BLaER1 (cell line): ENCODE results near the gene ZNF626.
"Not testable (repeated sequence)": the region's sequence is repeated elsewhere in the genome, so short reads cannot be mapped to it uniquely, and the experiment has no call there.

ENCODE experiments used
- H3K27ac ChIP-seq: shearing (Covaris generic); formaldehyde crosslinking; 2 replicates; pipeline ENCODE4 v1.8.1; 2022
- H3K27me3 ChIP-seq: shearing (Covaris generic); formaldehyde crosslinking; 2 replicates; pipeline ENCODE4 v1.8.1; 2022
- H3K36me3 ChIP-seq: shearing (Covaris generic); formaldehyde crosslinking; 2 replicates; pipeline ENCODE4 v1.8.1; 2022
- H3K4me1 ChIP-seq: shearing (Covaris generic); formaldehyde crosslinking; 2 replicates; pipeline ENCODE4 v1.8.1; 2022
- H3K4me2 ChIP-seq: shearing (Covaris generic); formaldehyde crosslinking; 2 replicates; pipeline ENCODE4 v1.8.1; 2022
- H3K4me3 ChIP-seq: shearing (Covaris generic); formaldehyde crosslinking; 2 replicates; pipeline ENCODE4 v1.8.1; 2022
- H3K9ac ChIP-seq: shearing (Covaris generic); formaldehyde crosslinking; 2 replicates; pipeline ENCODE4 v1.8.1; 2022
- H3K9me3 ChIP-seq: shearing (Covaris generic); formaldehyde crosslinking; 2 replicates; pipeline ENCODE4 v1.8.1; 2022
- H4K20me1 ChIP-seq: shearing (Covaris generic); formaldehyde crosslinking; 2 replicates; pipeline ENCODE4 v1.8.1; 2022
- Cebpa-rat ChIP-seq: shearing (Covaris generic); IDR thresholded peaks from 2 replicates; pipeline ENCODE4 v1.8.1; 2022

The ZNF626 gene

DNA sequence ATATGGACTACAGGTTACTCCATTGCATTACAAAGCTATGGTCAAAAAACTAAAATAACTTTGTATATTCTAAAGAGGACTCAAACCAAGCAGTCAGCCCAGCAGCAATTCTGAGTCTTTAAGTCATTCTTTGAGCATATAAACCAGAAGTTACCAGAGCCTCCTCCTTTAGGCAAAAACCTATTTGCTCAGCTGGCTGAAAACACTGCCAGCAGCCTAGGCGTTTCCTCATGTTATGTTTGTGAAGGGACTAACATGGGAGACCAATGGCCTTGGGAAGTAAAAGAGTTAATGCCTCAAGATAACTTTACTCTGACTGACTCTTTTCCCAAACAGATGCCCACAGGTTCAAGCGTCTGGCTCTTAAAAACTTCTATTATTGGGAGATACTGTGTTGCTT is 45.3 kb downstream of the ZNF626 start:
- no peak overlapping the region for H3K9ac ChIP-seq
- H3K4me1 ChIP-seq, result 0 out of 2 replicates have a peak, but pooled peaks cover 4% of the 10 kb centered on the region
- H3K4me3 ChIP-seq, result no peak overlapping the region
- H3K9me3 ChIP-seq, result peaks cover 25% of the 10 kb centered on the region
- no peaks in the 10 kb centered on the region for H4K20me1 ChIP-seq
- TF ChIP-seq Cebpa-rat, result no peak
- no peak overlapping the region for H3K27ac ChIP-seq
- H3K36me3 ChIP-seq, result peaks cover 6% of the 10 kb centered on the region; the same call in 1 of the 2 replicates
- H3K27me3 ChIP-seq, result no peaks in the 10 kb centered on the region
- no peak overlapping the region for H3K4me2 ChIP-seq

DNA sequence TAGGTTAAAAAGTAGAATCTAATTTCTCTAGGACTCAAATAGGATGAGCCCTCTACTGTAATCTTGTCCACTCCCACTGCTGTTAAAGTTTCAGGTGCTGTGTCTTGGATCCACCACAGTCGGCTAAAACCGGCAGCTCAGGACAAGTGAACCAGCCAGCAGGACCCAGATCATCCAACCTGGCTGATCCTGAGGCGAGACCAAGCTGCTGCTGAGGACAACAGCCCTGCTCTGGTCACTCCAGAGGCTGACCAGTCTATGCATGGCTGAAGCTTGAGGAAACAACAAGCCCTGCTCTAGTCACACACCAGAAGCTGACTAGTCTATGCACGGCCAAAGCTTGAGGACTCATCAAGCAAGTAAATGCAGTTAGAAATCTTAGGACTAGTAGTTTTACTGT is 46.4 kb downstream of the ZNF626 start:
- H3K9ac ChIP-seq, H3K36me3 ChIP-seq, H3K4me1 ChIP-seq, H4K20me1 ChIP-seq, H3K4me3 ChIP-seq, H3K27ac ChIP-seq, H3K4me2 ChIP-seq, H3K27me3 ChIP-seq: not testable (repeated sequence)
- peaks cover 17% of the 10 kb centered on the region for H3K9me3 ChIP-seq

DNA sequence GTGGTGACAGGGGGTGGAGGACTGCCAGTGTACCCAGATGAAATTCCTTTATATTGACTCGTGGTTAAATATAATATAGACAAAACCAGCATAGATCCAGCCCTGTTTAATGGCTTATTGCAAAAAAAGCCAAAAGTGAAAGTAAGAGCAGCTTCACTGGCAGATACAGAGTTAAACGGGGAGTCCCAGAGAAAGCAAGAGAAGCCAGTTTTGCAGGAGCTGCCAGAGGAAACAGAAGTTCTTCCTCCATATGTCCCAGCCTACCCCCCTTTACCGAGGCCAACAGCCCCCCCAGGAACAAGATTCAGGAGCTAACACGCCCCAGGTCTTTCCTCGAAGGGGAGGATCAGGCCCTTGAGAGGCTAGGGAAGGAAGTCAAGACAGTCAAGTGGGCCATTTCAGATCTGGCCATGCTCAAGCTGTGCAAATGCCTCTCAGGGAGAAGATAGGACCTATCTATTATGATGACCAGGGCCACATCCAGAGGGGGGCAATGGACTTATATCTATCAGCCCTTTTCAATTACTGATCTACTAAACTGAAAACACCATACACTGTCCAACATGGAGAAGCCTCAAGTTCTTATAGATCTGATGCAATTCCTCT is 48.6 kb downstream of the ZNF626 start:
- Histone ChIP-seq H3K9ac (no peak overlapping the region), H3K4me2 (peak overlapping the region; percentile 34; the same call in 1 of the 2 replicates), H3K27ac (no peak overlapping the region), H3K27me3 (no peaks in the 10 kb centered on the region), H3K36me3 (no peaks in the 10 kb centered on the region), H3K9me3 (peaks cover 21% of the 10 kb centered on the region), H4K20me1 (no peaks in the 10 kb centered on the region), H3K4me1 (0 out of 2 replicates have a peak, but pooled peaks cover 4% of the 10 kb centered on the region), H3K4me3 (no peak overlapping the region)
- TF ChIP-seq Cebpa-rat, result no peak

DNA sequence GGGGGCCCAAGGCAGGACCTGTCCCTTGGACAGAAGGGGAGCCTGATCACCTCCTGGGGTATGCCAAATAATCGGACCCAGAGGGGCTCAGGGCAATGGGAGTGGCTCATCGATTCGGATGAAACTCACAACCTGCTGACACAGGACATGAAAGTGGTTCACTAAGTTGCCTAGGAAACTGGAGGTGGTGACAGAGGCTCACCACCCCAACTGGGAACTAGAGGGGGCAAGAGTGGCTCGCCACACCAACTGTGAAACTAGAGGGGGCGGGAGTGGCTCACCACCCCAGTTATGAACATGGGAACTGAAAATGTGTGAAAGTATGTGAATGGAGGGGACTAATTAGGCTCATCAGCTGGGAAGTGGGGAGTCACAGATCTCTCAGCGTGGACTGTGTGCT is 49.5 kb downstream of the ZNF626 start:
- H3K9me3 ChIP-seq, result peaks cover 25% of the 10 kb centered on the region
- H3K36me3 ChIP-seq, result no peaks in the 10 kb centered on the region
- no peak overlapping the region for H3K9ac ChIP-seq
- no peaks in the 10 kb centered on the region for H4K20me1 ChIP-seq
- no peak overlapping the region for H3K4me2 ChIP-seq
- no peak overlapping the region for H3K4me3 ChIP-seq
- H3K27me3 ChIP-seq, result no peaks in the 10 kb centered on the region
- 0 out of 2 replicates have a peak, but pooled peaks cover 4% of the 10 kb centered on the region for H3K4me1 ChIP-seq
- no peak overlapping the region for H3K27ac ChIP-seq
- no peak for TF ChIP-seq Cebpa-rat

DNA sequence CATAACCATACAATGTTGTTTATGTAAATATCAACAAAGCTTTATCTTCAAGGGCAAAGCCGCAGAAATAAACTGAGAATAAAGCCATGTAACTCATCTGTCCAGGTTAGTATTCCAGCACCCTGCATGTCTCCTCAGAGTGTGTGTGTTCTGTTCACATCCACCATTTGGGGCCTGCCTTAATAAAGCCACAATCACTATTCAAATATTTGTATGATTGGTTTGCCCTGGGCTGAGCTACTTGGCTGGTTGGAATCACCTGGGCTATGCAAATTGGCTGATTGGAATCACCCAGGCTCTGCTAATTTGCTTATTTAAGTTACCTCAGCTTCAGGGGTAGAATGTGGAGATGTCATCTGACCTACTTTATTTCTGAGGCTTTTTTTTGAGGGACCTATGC is 53.4 kb downstream of the ZNF626 start:
- H3K4me1 ChIP-seq, result 0 out of 2 replicates have a peak, but pooled peaks cover 2% of the 10 kb centered on the region
- H3K9ac ChIP-seq, result no peak overlapping the region
- H3K27me3 ChIP-seq, result no peaks in the 10 kb centered on the region
- no peaks in the 10 kb centered on the region for H3K36me3 ChIP-seq
- no peaks in the 10 kb centered on the region for H4K20me1 ChIP-seq
- no peak overlapping the region for H3K4me3 ChIP-seq
- no peak overlapping the region for H3K27ac ChIP-seq
- H3K9me3 ChIP-seq, result peaks cover 30% of the 10 kb centered on the region
- no peak overlapping the region for H3K4me2 ChIP-seq
- no peak for TF ChIP-seq Cebpa-rat
